Kidney (tissue), 22 donors: ENCODE results near the gene CES3. TPM values are rescaled to one million over a fixed set of nuclear protein-coding genes. Genes with fewer than 3 reads are reported as not detected.
A peak's percentile ranks its signal among the peaks of the same experiment; 100 is the strongest.

Source experiments
- DNase-seq, 5 donors: peaks; one replicate each; pipeline ENCODE4 v3.0.0-alpha.2; 2013 to 2020
- FAIRE-seq: peaks from 2 replicates; lab custom pipeline; 2012; peaks lifted over from hg19 to GRCh38; lab: Jason Lieb, UNC
- H3K27ac ChIP-seq, 2 donors: one replicate each; pipeline ENCODE4 v1.7.0; 2013; ENCODE audit warnings: low read depth in 2 of 2, low read length in 2 of 2, inconsistent platforms in 1 of 2
- H3K27me3 ChIP-seq: one replicate; pipeline ENCODE4 v1.7.1; 2013; ENCODE audit warnings: low read length, inconsistent platforms; ENCODE audit not compliant: control insufficient read depth, insufficient read depth
- H3K36me3 ChIP-seq, 3 donors: one replicate each; pipeline versions ENCODE4 v1.7.0 to v1.7.1; 2013; ENCODE audit warnings: low read length in 3 of 3, control low read depth in 1 of 3, inconsistent platforms in 1 of 3; ENCODE audit not compliant: insufficient read depth in 3 of 3, control insufficient read depth in 2 of 3
- H3K4me1 ChIP-seq, 3 donors: one replicate each; pipeline versions ENCODE4 v1.7.0 to v1.7.1; 2013; ENCODE audit warnings: low read length in 3 of 3, inconsistent platforms in 1 of 3, low read depth in 1 of 3; ENCODE audit not compliant: control insufficient read depth in 2 of 3, insufficient read depth in 2 of 3
- H3K4me3 ChIP-seq, 3 donors: one replicate each; pipeline versions ENCODE4 v1.7.0 to v1.8.1; 2013; ENCODE audit warnings: low read length in 3 of 3, control low read depth in 1 of 3, inconsistent platforms in 1 of 3
- H3K9ac ChIP-seq, 3 donors: one replicate each; pipeline versions ENCODE4 v1.7.0 to v1.7.1; 2013; ENCODE audit warnings: low read length in 3 of 3, control low read depth in 1 of 3, inconsistent platforms in 1 of 3
- H3K9me3 ChIP-seq, 3 donors: one replicate each; pipeline versions ENCODE4 v1.7.0 to v1.7.1; 2013; ENCODE audit warnings: low read length in 3 of 3, control low read depth in 1 of 3, inconsistent platforms in 1 of 3; ENCODE audit not compliant: control insufficient read depth in 2 of 3, insufficient read depth in 1 of 3
- CTCF ChIP-seq: IDR thresholded peaks from 3 replicates; pipeline ENCODE4 v1.5.1; 2012; ENCODE audit warnings: mild to moderate bottlenecking, moderate library complexity, borderline replicate concordance; ENCODE audit not compliant: insufficient read depth; ENCODE audit errors: extremely low read depth
- intact Hi-C: fragments of 100-400 bp; cut with DNase I; formaldehyde crosslinking; loops from one replicate; pipeline ENCODE4 v1.11.1; 2022
- long read RNA-seq, 10 donors: library from polyadenylated mRNA in 1 of 10; unstranded in 1 of 10; transcript quantifications; one replicate each; pipeline ENCODE4 v2.0.0 and lab custom pipeline, GENCODE V29; 2021 to 2026
- polyA plus RNA-seq: library from polyadenylated mRNA; stranded (reverse); fragments of 350-450 nt; fragmentation: Illumina TruSeq; extraction: RNeasy Lipid Tissue Mini Kit (QIAGEN cat#74804); gene quantifications from one replicate; pipeline ENCODE4 v1.2.3, GENCODE V29; 2014; ENCODE audit warnings: low read depth, low replicate concordance; ENCODE audit not compliant: insufficient read depth
- total RNA-seq: library from RNA; stranded (reverse); fragmentation: NEBNext Ultra II Directional; extraction: Animal tissue kit (Norgen Biotek cat#: 25700); gene quantifications from one replicate; pipeline ENCODE4 v1.2.1, GENCODE V29; 2021
- donor health status: control.
- donor health status: control.
- donor health status: control.
- donor health status: control.
- donor health status: control.
- donor health status: DM: yes; HTN: yes; CAD: no.
- donor health status: Normal renal cell carcinoma (clear cell type).

CES3 gene, protein sequence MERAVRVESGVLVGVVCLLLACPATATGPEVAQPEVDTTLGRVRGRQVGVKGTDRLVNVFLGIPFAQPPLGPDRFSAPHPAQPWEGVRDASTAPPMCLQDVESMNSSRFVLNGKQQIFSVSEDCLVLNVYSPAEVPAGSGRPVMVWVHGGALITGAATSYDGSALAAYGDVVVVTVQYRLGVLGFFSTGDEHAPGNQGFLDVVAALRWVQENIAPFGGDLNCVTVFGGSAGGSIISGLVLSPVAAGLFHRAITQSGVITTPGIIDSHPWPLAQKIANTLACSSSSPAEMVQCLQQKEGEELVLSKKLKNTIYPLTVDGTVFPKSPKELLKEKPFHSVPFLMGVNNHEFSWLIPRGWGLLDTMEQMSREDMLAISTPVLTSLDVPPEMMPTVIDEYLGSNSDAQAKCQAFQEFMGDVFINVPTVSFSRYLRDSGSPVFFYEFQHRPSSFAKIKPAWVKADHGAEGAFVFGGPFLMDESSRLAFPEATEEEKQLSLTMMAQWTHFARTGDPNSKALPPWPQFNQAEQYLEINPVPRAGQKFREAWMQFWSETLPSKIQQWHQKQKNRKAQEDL
- 2.1 TPM for total RNA-seq
- 7.8 TPM for polyA plus RNA-seq
- long read RNA-seq, donor 1, result 0 reads
- long read RNA-seq, donor 2, partial matches to known transcripts, result 0 of 1 reads
- long read RNA-seq, donor 2, other reads (novel, unspliced or antisense), result 0 of 1 reads
- long read RNA-seq, donor 3, partial matches to known transcripts, result 0 of 2 reads
- long read RNA-seq, donor 3, other reads (novel, unspliced or antisense), result 0 of 2 reads
- long read RNA-seq, donor 4, partial matches to known transcripts, result 0 of 1 reads
- long read RNA-seq, donor 4, other reads (novel, unspliced or antisense), result 0 of 1 reads
- long read RNA-seq, donor 5, result 0 reads
- long read RNA-seq, donor 6, result 0 reads
- long read RNA-seq, donor 7, partial matches to known transcripts, result 1 of 3 reads
- long read RNA-seq, donor 7, other reads (novel, unspliced or antisense), result 2 of 3 reads
- long read RNA-seq, donor 8, result 0 reads
- long read RNA-seq, donor 9, partial matches to known transcripts, result 0 of 1 reads
- long read RNA-seq, donor 9, other reads (novel, unspliced or antisense), result 0 of 1 reads
- long read RNA-seq, donor 10, partial matches to known transcripts, result 0 of 1 reads
- long read RNA-seq, donor 10, other reads (novel, unspliced or antisense), result 0 of 1 reads

DNA sequence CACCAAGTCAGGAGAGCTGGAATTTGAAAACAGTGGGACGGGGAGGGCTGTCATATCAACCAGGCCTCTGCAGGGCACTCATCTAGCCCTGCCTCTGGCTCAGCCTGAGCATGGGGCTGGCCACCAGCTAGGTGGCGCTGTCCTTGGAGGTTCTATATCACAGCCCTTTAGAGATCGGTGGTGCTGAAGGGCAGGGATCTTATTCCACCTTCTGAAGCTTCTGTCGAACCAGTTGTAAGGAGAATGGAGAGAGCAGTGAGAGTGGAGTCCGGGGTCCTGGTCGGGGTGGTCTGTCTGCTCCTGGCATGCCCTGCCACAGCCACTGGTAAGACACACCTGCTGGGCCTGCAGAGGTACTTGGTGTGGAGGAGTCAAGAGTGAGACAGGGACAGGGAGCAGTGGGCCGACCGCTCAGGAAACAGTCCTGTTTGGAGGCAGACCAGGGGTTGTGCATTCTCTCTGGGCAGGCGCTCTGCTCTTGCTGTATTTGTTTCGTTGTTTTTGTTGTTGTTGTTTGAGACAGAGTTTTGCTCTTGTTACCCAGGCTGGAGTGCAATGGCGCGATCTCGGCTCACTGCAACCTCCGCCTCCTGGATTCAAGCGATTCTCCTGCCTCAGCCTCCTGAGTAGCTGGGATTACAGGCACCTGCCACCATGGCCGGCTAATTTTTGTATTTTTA, at the start of gene CES3:
TSS of gene CES3 (plus strand) at position 202 of the 680 bp plus-strand sequence. CDS start at position 244, 42 bp downstream.
- Histone ChIP-seq H3K4me1 (peaks cover 0 to 12% (median 7%) of the 10 kb centered on the region in 3 donors), H3K4me3 (peak within 1 kb of the TSS in 1 of 3 donors; percentile 53), H3K9me3 (no peaks in the 10 kb centered on the region), H3K27ac (peak within 1 kb of the TSS; percentile 54 to 57), H3K27me3 (no peaks in the 10 kb centered on the region), H3K9ac (peak within 1 kb of the TSS in 1 of 3 donors; percentile 7), H3K36me3 (no peaks in the 10 kb centered on the region)
- peak; percentile 76 for TF ChIP-seq CTCF
- intact Hi-C loops, result no loop called here
- FAIRE-seq (no peak), DNase-seq (peak in 3 of 5 donors; percentile 70 to 79 (median 71))

- no peak overlapping the region for H3K4me3 ChIP-seq
Observed at GRCh38 chr16:66911801-66912200, 49.3 kb upstream of the CES3 start.

More at GRCh38 chr16:66911801-66912200, 49.3 kb upstream of the CES3 start:
- no peak for TF ChIP-seq CTCF
- H3K9me3 ChIP-seq, result no peaks in the 10 kb centered on the region
- no peaks in the 10 kb centered on the region for H3K27me3 ChIP-seq
- intact Hi-C loops, result no loop called here
- DNase-seq, result peak in 1 of 5 donors; percentile 61
- peak overlapping the region in 1 of 2 donors; percentile 61 for H3K27ac ChIP-seq
- H3K4me1 ChIP-seq, result peaks cover 0 to 23% (median 0%) of the 10 kb centered on the region in 3 donors
- FAIRE-seq, result no peak
- H3K36me3 ChIP-seq, result peaks cover 0 to 23% (median 10%) of the 10 kb centered on the region in 3 donors
- peak overlapping the region in 1 of 3 donors; percentile 7 for H3K9ac ChIP-seq
